NCI-H2081 treated with DMSO at 0.1 percent for 48 hours (cell line): ENCODE measurements around the gene CPA2.

Source experiments
- DNase-seq: peaks from one replicate; lab custom pipeline; 2025; lab: John Stamatoyannopoulos, UW

CPA2 gene

GRCh38 chr7:130279906-130280305, 13.2 kb downstream of the CPA2 start:
- DNase-seq = no peak

- DNase-seq = no peak
These were observed 14.6 kb downstream of the CPA2 start for GRCh38 chr7:130281260-130281659.

- DNase-seq = no peak
These were observed 20.2 kb downstream of the CPA2 start for GRCh38 chr7:130286881-130287280.

GRCh38 chr7:130288168-130288567, 21.5 kb downstream of the CPA2 start:
- no peak for DNase-seq

- DNase-seq = no peak
These were observed 22.2 kb downstream of the CPA2 start for GRCh38 chr7:130288829-130289228.

GRCh38 chr7:130289478-130289877, 22.8 kb downstream of the CPA2 start:
- DNase-seq = no peak

GRCh38 chr7:130290745-130291144, 24.1 kb downstream of the CPA2 start:
- no peak for DNase-seq

GRCh38 chr7:130292682-130293257, 26.1 kb downstream of the CPA2 start, which contains the start of gene CPA4:
Gene CPA4 (plus strand): TSS chr7:130293161. CDS start chr7:130293181, 20 bp downstream.
- DNase-seq = no peak

GRCh38 chr7:130293521-130293920, 26.9 kb downstream of the CPA2 start:
- no peak for DNase-seq

- DNase-seq = no peak
These were observed 27.7 kb downstream of the CPA2 start for GRCh38 chr7:130294314-130294713.

GRCh38 chr7:130296221-130296951, 29.7 kb downstream of the CPA2 start:
- no peak for DNase-seq

- DNase-seq = no peak
These were observed 31.2 kb downstream of the CPA2 start for GRCh38 chr7:130297628-130298543.

GRCh38 chr7:130298544-130299326, 32.1 kb downstream of the CPA2 start:
- DNase-seq = no peak

- DNase-seq = no peak
These were observed 33.2 kb downstream of the CPA2 start for GRCh38 chr7:130299866-130300265.

- no peak for DNase-seq
These were observed 34.9 kb downstream of the CPA2 start for GRCh38 chr7:130301501-130302020.

- no peak for DNase-seq
These were observed 36.0 kb downstream of the CPA2 start for GRCh38 chr7:130302649-130303048.

- no peak for DNase-seq
These were observed 36.5 kb downstream of the CPA2 start for GRCh38 chr7:130303127-130303526.

- no peak for DNase-seq
These were observed 36.9 kb downstream of the CPA2 start for GRCh38 chr7:130303551-130303950.

GRCh38 chr7:130303982-130304381, 37.3 kb downstream of the CPA2 start:
- DNase-seq = no peak

GRCh38 chr7:130304878-130305277, 38.2 kb downstream of the CPA2 start:
- DNase-seq = no peak

- DNase-seq = peak; percentile 96
These were observed 38.9 kb downstream of the CPA2 start for GRCh38 chr7:130305433-130306042.
